Measurements from ENCODE around the gene NPAS2. TPM values are rescaled to one million over a fixed set of nuclear protein-coding genes. Genes with fewer than 3 reads are reported as not detected.
A peak's percentile ranks its signal among the peaks of the same experiment; 100 is the strongest.

NPAS2 gene
- total RNA-seq, 1 experiment from 2014 or later = not detected

GRCh38 chr2:100910111-100910510 is 90.2 kb downstream of the NPAS2 start:
- no peak overlapping the region for H3K4me3 ChIP-seq (ENCODE audit: low read length)
- H3K9me2 ChIP-seq (replicated peaks; ENCODE audit: insufficient read depth, low read length) = no peaks in the 10 kb centered on the region
- H3K4me1 ChIP-seq (ENCODE audit: low read length) = no peaks in the 10 kb centered on the region; the same call in 1 of the 2 replicates
- H3K27ac ChIP-seq (ENCODE audit: low read length) = no peak overlapping the region
- H4K20me1 ChIP-seq (ENCODE audit: insufficient read depth, low read depth, low read length) = no peaks in the 10 kb centered on the region
- no peak overlapping the region for H2AFZ ChIP-seq (ENCODE audit: low read length)
- H3K9me3 ChIP-seq (ENCODE audit: low read length) = no peaks in the 10 kb centered on the region
- H3K9ac ChIP-seq (ENCODE audit: low read length) = no peak overlapping the region
- no peak for DNase-seq
- H3K4me2 ChIP-seq (ENCODE audit: low read depth, low read length, poor library complexity, severe bottlenecking) = no peak overlapping the region
- no peaks in the 10 kb centered on the region for H3K27me3 ChIP-seq (ENCODE audit: low read length)
- H3K36me3 ChIP-seq (ENCODE audit: insufficient read depth, low read length) = no peaks in the 10 kb centered on the region
- H3K79me2 ChIP-seq (ENCODE audit: low read length) = no peaks in the 10 kb centered on the region

GRCh38 chr2:100919316-100919715 is 99.4 kb downstream of the NPAS2 start:
- Histone ChIP-seq H4K20me1 (ENCODE audit: insufficient read depth, low read depth, low read length) (no peaks in the 10 kb centered on the region), H3K4me1 (ENCODE audit: low read length) (peaks cover under 1% of the 10 kb centered on the region; the same call in 1 of the 2 replicates), H3K79me2 (ENCODE audit: low read length) (no peaks in the 10 kb centered on the region), H3K27me3 (ENCODE audit: low read length) (no peaks in the 10 kb centered on the region), H3K4me3 (ENCODE audit: low read length) (no peak overlapping the region), H3K9me2 (replicated peaks; ENCODE audit: insufficient read depth, low read length) (no peaks in the 10 kb centered on the region), H3K36me3 (ENCODE audit: insufficient read depth, low read length) (no peaks in the 10 kb centered on the region), H3K9me3 (ENCODE audit: low read length) (no peaks in the 10 kb centered on the region), H2AFZ (ENCODE audit: low read length) (no peak overlapping the region), H3K4me2 (ENCODE audit: low read depth, low read length, poor library complexity, severe bottlenecking) (no peak overlapping the region), H3K27ac (ENCODE audit: low read length) (no peak overlapping the region), H3K9ac (ENCODE audit: low read length) (no peak overlapping the region)
- DNase-seq = peak; percentile 74

- peaks cover 4% of the 10 kb centered on the region; the same call in 1 of the 2 replicates for H3K4me1 ChIP-seq (ENCODE audit: low read length)
- DNase-seq = no peak
- H3K9me2 ChIP-seq (replicated peaks; ENCODE audit: insufficient read depth, low read length) = no peaks in the 10 kb centered on the region
- no peak overlapping the region for H3K4me3 ChIP-seq (ENCODE audit: low read length)
- no peak overlapping the region for H3K4me2 ChIP-seq (ENCODE audit: low read depth, low read length, poor library complexity, severe bottlenecking)
- H3K79me2 ChIP-seq (ENCODE audit: low read length) = no peaks in the 10 kb centered on the region
- no peaks in the 10 kb centered on the region for H3K36me3 ChIP-seq (ENCODE audit: insufficient read depth, low read length)
- no peak overlapping the region for H2AFZ ChIP-seq (ENCODE audit: low read length)
- H3K9me3 ChIP-seq (ENCODE audit: low read length) = no peaks in the 10 kb centered on the region
- no peaks in the 10 kb centered on the region for H3K27me3 ChIP-seq (ENCODE audit: low read length)
- H3K9ac ChIP-seq (ENCODE audit: low read length) = no peak overlapping the region
- no peak overlapping the region for H3K27ac ChIP-seq (ENCODE audit: low read length)
- H4K20me1 ChIP-seq (ENCODE audit: insufficient read depth, low read depth, low read length) = no peaks in the 10 kb centered on the region
Observed at GRCh38 chr2:100921685-100922161, 101.8 kb downstream of the NPAS2 start.

- no peak for DNase-seq
- H3K9ac ChIP-seq (ENCODE audit: low read length) = no peak overlapping the region
Observed at GRCh38 chr2:100923461-100924060, 103.6 kb downstream of the NPAS2 start.

GRCh38 chr2:100924122-100924519 is 104.2 kb downstream of the NPAS2 start:
- H3K27me3 ChIP-seq (ENCODE audit: low read length) = no peaks in the 10 kb centered on the region
- H4K20me1 ChIP-seq (ENCODE audit: insufficient read depth, low read depth, low read length) = no peaks in the 10 kb centered on the region
- no peaks in the 10 kb centered on the region for H3K9me3 ChIP-seq (ENCODE audit: low read length)
- peak overlapping the region; percentile 52; the same call in 1 of the 2 replicates for H2AFZ ChIP-seq (ENCODE audit: low read length)
- DNase-seq = no peak
- H3K27ac ChIP-seq (ENCODE audit: low read length) = no peak overlapping the region
- H3K4me3 ChIP-seq (ENCODE audit: low read length) = peak overlapping the region; percentile 10; the same call in 1 of the 2 replicates
- H3K9ac ChIP-seq (ENCODE audit: low read length) = no peak overlapping the region
- peak overlapping the region; percentile 31 for H3K4me2 ChIP-seq (ENCODE audit: low read depth, low read length, poor library complexity, severe bottlenecking)
- H3K9me2 ChIP-seq (replicated peaks; ENCODE audit: insufficient read depth, low read length) = no peaks in the 10 kb centered on the region
- H3K4me1 ChIP-seq (ENCODE audit: low read length) = peaks cover 4% of the 10 kb centered on the region; the same call in 1 of the 2 replicates
- no peaks in the 10 kb centered on the region for H3K79me2 ChIP-seq (ENCODE audit: low read length)
- H3K36me3 ChIP-seq (ENCODE audit: insufficient read depth, low read length) = no peaks in the 10 kb centered on the region

More at GRCh38 chr2:100923461-100924060, 103.6 kb downstream of the NPAS2 start:
- H4K20me1 ChIP-seq (ENCODE audit: insufficient read depth, low read depth, low read length) = no peaks in the 10 kb centered on the region
- H3K9me3 ChIP-seq (ENCODE audit: low read length) = no peaks in the 10 kb centered on the region
- H3K4me2 ChIP-seq (ENCODE audit: low read depth, low read length, poor library complexity, severe bottlenecking) = no peak overlapping the region
- H3K4me1 ChIP-seq (ENCODE audit: low read length) = peaks cover 4% of the 10 kb centered on the region; the same call in 1 of the 2 replicates
- no peak overlapping the region for H3K27ac ChIP-seq (ENCODE audit: low read length)
- no peaks in the 10 kb centered on the region for H3K27me3 ChIP-seq (ENCODE audit: low read length)
- H3K79me2 ChIP-seq (ENCODE audit: low read length) = no peaks in the 10 kb centered on the region
- no peak overlapping the region for H3K4me3 ChIP-seq (ENCODE audit: low read length)
- H2AFZ ChIP-seq (ENCODE audit: low read length) = no peak overlapping the region
- no peaks in the 10 kb centered on the region for H3K9me2 ChIP-seq (replicated peaks; ENCODE audit: insufficient read depth, low read length)
- no peaks in the 10 kb centered on the region for H3K36me3 ChIP-seq (ENCODE audit: insufficient read depth, low read length)

GRCh38 chr2:100924520-100925451 is 104.8 kb downstream of the NPAS2 start:
- Histone ChIP-seq H3K9me3 (ENCODE audit: low read length) (no peaks in the 10 kb centered on the region), H3K27ac (ENCODE audit: low read length) (no peak overlapping the region), H2AFZ (ENCODE audit: low read length) (peak overlapping the region; percentile 52; the same call in 1 of the 2 replicates), H3K9ac (ENCODE audit: low read length) (peak overlapping the region; percentile 27), H3K4me2 (ENCODE audit: low read depth, low read length, poor library complexity, severe bottlenecking) (peak overlapping the region; percentile 31), H3K79me2 (ENCODE audit: low read length) (no peaks in the 10 kb centered on the region), H3K4me1 (ENCODE audit: low read length) (peaks cover 4% of the 10 kb centered on the region; the same call in 1 of the 2 replicates), H3K9me2 (replicated peaks; ENCODE audit: insufficient read depth, low read length) (no peaks in the 10 kb centered on the region), H3K4me3 (ENCODE audit: low read length) (peak overlapping the region; percentile 10; the same call in 1 of the 2 replicates), H3K27me3 (ENCODE audit: low read length) (no peaks in the 10 kb centered on the region), H4K20me1 (ENCODE audit: insufficient read depth, low read depth, low read length) (no peaks in the 10 kb centered on the region), H3K36me3 (ENCODE audit: insufficient read depth, low read length) (no peaks in the 10 kb centered on the region)
- DNase-seq = peak; percentile 45

GRCh38 chr2:100928235-100928634 is 108.3 kb downstream of the NPAS2 start:
- no peaks in the 10 kb centered on the region for H3K9me2 ChIP-seq (replicated peaks; ENCODE audit: insufficient read depth, low read length)
- H3K9ac ChIP-seq (ENCODE audit: low read length) = no peak overlapping the region
- DNase-seq = no peak
- H3K27ac ChIP-seq (ENCODE audit: low read length) = no peak overlapping the region
- no peak overlapping the region for H3K4me2 ChIP-seq (ENCODE audit: low read depth, low read length, poor library complexity, severe bottlenecking)
- no peak overlapping the region for H3K4me3 ChIP-seq (ENCODE audit: low read length)
- no peaks in the 10 kb centered on the region for H3K79me2 ChIP-seq (ENCODE audit: low read length)
- H3K4me1 ChIP-seq (ENCODE audit: low read length) = peaks cover 4% of the 10 kb centered on the region; the same call in 1 of the 2 replicates
- H2AFZ ChIP-seq (ENCODE audit: low read length) = no peak overlapping the region
- H3K9me3 ChIP-seq (ENCODE audit: low read length) = no peaks in the 10 kb centered on the region
- no peaks in the 10 kb centered on the region for H3K36me3 ChIP-seq (ENCODE audit: insufficient read depth, low read length)
- H3K27me3 ChIP-seq (ENCODE audit: low read length) = no peaks in the 10 kb centered on the region
- no peaks in the 10 kb centered on the region for H4K20me1 ChIP-seq (ENCODE audit: insufficient read depth, low read depth, low read length)

GRCh38 chr2:100929147-100929546 is 109.2 kb downstream of the NPAS2 start:
- Histone ChIP-seq H3K4me3 (ENCODE audit: low read length) (no peak overlapping the region), H3K27ac (ENCODE audit: low read length) (no peak overlapping the region), H4K20me1 (ENCODE audit: insufficient read depth, low read depth, low read length) (no peaks in the 10 kb centered on the region), H3K9me3 (ENCODE audit: low read length) (no peaks in the 10 kb centered on the region), H3K4me1 (ENCODE audit: low read length) (peaks cover 4% of the 10 kb centered on the region; the same call in 1 of the 2 replicates), H3K9me2 (replicated peaks; ENCODE audit: insufficient read depth, low read length) (no peaks in the 10 kb centered on the region), H3K79me2 (ENCODE audit: low read length) (no peaks in the 10 kb centered on the region), H3K4me2 (ENCODE audit: low read depth, low read length, poor library complexity, severe bottlenecking) (no peak overlapping the region), H3K36me3 (ENCODE audit: insufficient read depth, low read length) (no peaks in the 10 kb centered on the region), H3K27me3 (ENCODE audit: low read length) (no peaks in the 10 kb centered on the region), H2AFZ (ENCODE audit: low read length) (no peak overlapping the region), H3K9ac (ENCODE audit: low read length) (no peak overlapping the region)
- DNase-seq = no peak
